Testis (tissue), 3 donors: ENCODE data around the gene AFAP1. TPM values are rescaled to one million over a fixed set of nuclear protein-coding genes. Genes with fewer than 3 reads are reported as not detected.

Source experiments
- DNase-seq: peaks from one replicate; pipeline ENCODE4 v3.0.0-alpha.2; 2019
- H3K27ac ChIP-seq, 2 donors: fragments of 200-600 bp; sonication (generic); one replicate each; pipeline ENCODE4 v1.5.1; 2019
- H3K27me3 ChIP-seq: fragments of 200-600 bp; sonication (generic); one replicate; pipeline ENCODE4 v1.5.1; 2019
- H3K36me3 ChIP-seq: fragments of 200-600 bp; sonication (generic); one replicate; pipeline ENCODE4 v1.5.1; 2017; ENCODE audit warnings: low read depth; ENCODE audit errors: missing control alignments
- H3K4me1 ChIP-seq: fragments of 200-600 bp; sonication (generic); one replicate; pipeline ENCODE4 v1.5.1; 2019
- H3K4me3 ChIP-seq, 2 donors: fragments of 200-600 bp; sonication (generic); one replicate each; pipeline ENCODE4 v1.5.1; 2017 to 2019
- H3K9me3 ChIP-seq: fragments of 200-600 bp; sonication (generic); one replicate; pipeline ENCODE4 v1.5.1; 2017
- CTCF ChIP-seq, 3 experiments: fragments of 450-650 bp in 2 of 3; fragments of 200-600 bp in 1 of 3; sonication (generic) in 1 of 3; IDR thresholded peaks; one replicate each; pipeline ENCODE4 v1.5.1; 2016 to 2019; ENCODE audit warnings: antibody characterized with exemption in 3 of 3, mild to moderate bottlenecking in 2 of 3, moderate library complexity in 1 of 3
- POLR2A ChIP-seq: fragments of 450-650 bp; IDR thresholded peaks from one replicate; pipeline ENCODE4 v1.6.1; 2017; ENCODE audit warnings: antibody characterized with exemption, mild to moderate bottlenecking, moderate library complexity
- WGBS, 2 donors: methylation state at CpG; one replicate each; pipeline ENCODE4 v1.1.5; 2018; 5-methylcytosine and 5-hydroxymethylcytosine counted together
- intact Hi-C: fragments of 100-400 bp; cut with DNase I; formaldehyde crosslinking; loops from one replicate; pipeline ENCODE4 v1.15.1; 2023; ENCODE audit warnings: low total_unique reads
- polyA plus RNA-seq: library from polyadenylated mRNA; stranded (reverse); fragments of 350-450 nt; fragmentation: Illumina TruSeq; extraction: RNeasy Lipid Tissue Mini Kit (QIAGEN cat#74804); gene quantifications from one replicate; pipeline ENCODE4 v1.2.3, GENCODE V29; 2014; ENCODE audit warnings: low read depth, low replicate concordance; ENCODE audit not compliant: insufficient read depth
- total RNA-seq, 2 donors: library from RNA; depleted of rRNA; stranded (reverse); fragments of >200 nt; gene quantifications; one replicate each; pipeline ENCODE4 v1.2.3, GENCODE V29; 2016

The AFAP1 gene
- total and polyA plus RNA-seq, 3 donors from 2014 or later = 23.1 to 52.4 (median 51.4) TPM

- H3K27me3 ChIP-seq = no peaks in the 10 kb centered on the region
- H3K4me1 ChIP-seq = peaks cover 8% of the 10 kb centered on the region
- no peak overlapping the region for H3K4me3 ChIP-seq
- WGBS, 2 donors = 88 to 92% methylated on average over 12 of the region's 12 CpGs
- no peaks in the 10 kb centered on the region for H3K36me3 ChIP-seq
- no peaks in the 10 kb centered on the region for H3K9me3 ChIP-seq
- no peak overlapping the region for H3K27ac ChIP-seq
- TF ChIP-seq POLR2A (no peak), CTCF (IDR thresholded peaks at IDR 0.05) (no peak)
- DNase-seq = no peak
- intact Hi-C loops = no loop called here
Observed at GRCh38 chr4:7909463-7910262, 30.0 kb downstream of the AFAP1 start.

DNA sequence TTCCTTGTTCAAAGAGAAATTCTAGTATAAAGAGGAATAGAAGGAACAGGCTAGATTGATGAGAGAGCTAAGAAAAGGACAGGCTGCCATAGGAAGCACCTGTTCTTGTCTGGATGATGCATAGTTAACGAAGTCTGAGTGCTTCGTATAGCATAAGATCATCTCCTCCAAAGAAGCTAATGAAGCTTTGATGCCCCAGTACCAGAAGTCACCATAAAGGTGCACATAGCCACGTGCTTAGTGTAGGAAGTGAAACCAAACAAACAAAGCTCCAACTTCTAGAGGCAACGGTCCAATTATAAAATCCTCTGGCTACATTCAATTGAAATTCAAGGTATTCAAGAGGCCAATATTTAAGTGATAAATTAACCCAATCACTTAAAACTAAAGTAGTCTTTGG is 31.0 kb downstream of the AFAP1 start:
- H3K4me1 ChIP-seq = peaks cover 8% of the 10 kb centered on the region
- no peak overlapping the region for H3K4me3 ChIP-seq
- H3K9me3 ChIP-seq = no peaks in the 10 kb centered on the region
- intact Hi-C loops = no loop called here
- no peaks in the 10 kb centered on the region for H3K27me3 ChIP-seq
- TF ChIP-seq CTCF (IDR thresholded peaks at IDR 0.05) (no peak), POLR2A (no peak)
- DNase-seq = no peak
- no peaks in the 10 kb centered on the region for H3K36me3 ChIP-seq
- no peak overlapping the region for H3K27ac ChIP-seq
- 67 to 73% methylated on average over 4 of the region's 4 CpGs for WGBS, 2 donors

- H3K4me1 ChIP-seq = peaks cover 8% of the 10 kb centered on the region
- intact Hi-C loops = no loop called here
- no peak overlapping the region for H3K27ac ChIP-seq
- no peaks in the 10 kb centered on the region for H3K27me3 ChIP-seq
- TF ChIP-seq POLR2A (no peak), CTCF (IDR thresholded peaks at IDR 0.05) (no peak)
- no peaks in the 10 kb centered on the region for H3K9me3 ChIP-seq
- no peak overlapping the region for H3K4me3 ChIP-seq
- DNase-seq = no peak
- H3K36me3 ChIP-seq = no peaks in the 10 kb centered on the region
- 78 to 87% methylated on average over 2 of the region's 2 CpGs for WGBS, 2 donors
Observed at GRCh38 chr4:7907142-7907541, 32.5 kb downstream of the AFAP1 start.

GRCh38 chr4:7906171-7906701 is 33.4 kb downstream of the AFAP1 start:
- 47 to 50% methylated on average over 10 of the region's 10 CpGs for WGBS, 2 donors
- Histone ChIP-seq H3K27ac (no peak overlapping the region), H3K36me3 (no peaks in the 10 kb centered on the region), H3K4me1 (peaks cover 8% of the 10 kb centered on the region), H3K9me3 (no peaks in the 10 kb centered on the region), H3K27me3 (no peaks in the 10 kb centered on the region), H3K4me3 (no peak overlapping the region)
- intact Hi-C loops = no loop called here
- no peak for TF ChIP-seq CTCF (IDR thresholded peaks at IDR 0.05)
- TF ChIP-seq POLR2A = no peak
- DNase-seq = no peak
